ENCODE results near the gene KLHL42. TPM values are rescaled to one million over a fixed set of nuclear protein-coding genes. Genes with fewer than 3 reads are reported as not detected.

KLHL42 gene
- polyA plus RNA-seq, 2 of the 4 experiments (the other 2 are of a cell fraction): 15.2 to 29.1 TPM

DNA sequence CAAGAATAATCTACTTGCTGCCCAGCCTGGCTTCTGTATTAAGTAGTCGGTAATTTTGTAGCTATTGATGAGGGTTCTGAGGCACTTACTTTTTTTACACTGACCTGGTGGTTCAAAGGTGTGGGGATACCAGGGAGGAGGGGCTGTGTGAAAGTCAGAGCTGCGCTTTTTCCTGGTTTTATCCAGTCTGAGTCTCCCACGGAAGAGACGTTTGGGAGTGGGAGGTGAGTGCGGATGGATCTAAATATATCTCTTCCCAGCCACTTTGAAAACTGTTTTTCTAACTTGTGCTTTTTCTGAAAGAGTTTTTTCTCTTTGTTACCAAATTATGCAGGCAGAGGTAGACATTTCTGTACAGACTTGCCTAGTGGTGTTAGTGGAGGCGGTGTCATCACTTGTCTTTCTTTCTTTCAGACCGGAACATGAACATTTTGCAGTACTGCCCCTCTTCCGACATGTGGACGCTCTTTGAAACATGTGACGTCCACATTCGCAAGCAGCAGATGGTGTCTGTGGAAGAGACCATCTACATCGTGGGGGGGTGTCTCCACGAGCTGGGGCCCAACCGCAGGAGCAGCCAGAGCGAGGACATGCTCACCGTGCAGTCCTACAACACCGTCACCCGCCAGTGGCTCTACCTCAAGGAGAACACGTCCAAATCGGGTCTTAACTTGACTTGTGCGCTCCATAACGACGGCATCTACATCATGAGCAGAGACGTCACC is 17.4 kb downstream of the KLHL42 start (continued):
- TF ChIP-seq ATOH8 (CRISPR knock-in tag; IDR thresholded peaks at IDR 0.05; ENCODE audit: low read depth) (no peak), RNF2 (IDR thresholded peaks at IDR 0.05; ENCODE audit: borderline replicate concordance, low read depth) (no peak)

GRCh38 chr12:27800819-27801218 is 20.8 kb downstream of the KLHL42 start:
- H3K4me1 ChIP-seq: no peaks in the 10 kb centered on the region
- H3K9me3 ChIP-seq: no peaks in the 10 kb centered on the region
- DNase-seq (ENCODE audit: low read depth in 1 of 2, low spot score in 1 of 2) (no peak), ATAC-seq (no peak), FAIRE-seq (no peak)
- H3K27ac ChIP-seq: no peak overlapping the region
- H3K4me2 ChIP-seq: no peak overlapping the region
- ChIA-PET POLR2A (no interaction called here), CTCF (interaction anchor here (1.2 to 1.6 kb wide), 2 partner anchors 10 to 13 kb away, joined by 3 to 4 read pairs; no protein-coding TSS in a partner anchor)
- 92% methylated on average over 3 of the region's 3 CpGs for WGBS (ENCODE audit: missing lambda C conversion rate)
- TF ChIP-seq, protein P1, sequence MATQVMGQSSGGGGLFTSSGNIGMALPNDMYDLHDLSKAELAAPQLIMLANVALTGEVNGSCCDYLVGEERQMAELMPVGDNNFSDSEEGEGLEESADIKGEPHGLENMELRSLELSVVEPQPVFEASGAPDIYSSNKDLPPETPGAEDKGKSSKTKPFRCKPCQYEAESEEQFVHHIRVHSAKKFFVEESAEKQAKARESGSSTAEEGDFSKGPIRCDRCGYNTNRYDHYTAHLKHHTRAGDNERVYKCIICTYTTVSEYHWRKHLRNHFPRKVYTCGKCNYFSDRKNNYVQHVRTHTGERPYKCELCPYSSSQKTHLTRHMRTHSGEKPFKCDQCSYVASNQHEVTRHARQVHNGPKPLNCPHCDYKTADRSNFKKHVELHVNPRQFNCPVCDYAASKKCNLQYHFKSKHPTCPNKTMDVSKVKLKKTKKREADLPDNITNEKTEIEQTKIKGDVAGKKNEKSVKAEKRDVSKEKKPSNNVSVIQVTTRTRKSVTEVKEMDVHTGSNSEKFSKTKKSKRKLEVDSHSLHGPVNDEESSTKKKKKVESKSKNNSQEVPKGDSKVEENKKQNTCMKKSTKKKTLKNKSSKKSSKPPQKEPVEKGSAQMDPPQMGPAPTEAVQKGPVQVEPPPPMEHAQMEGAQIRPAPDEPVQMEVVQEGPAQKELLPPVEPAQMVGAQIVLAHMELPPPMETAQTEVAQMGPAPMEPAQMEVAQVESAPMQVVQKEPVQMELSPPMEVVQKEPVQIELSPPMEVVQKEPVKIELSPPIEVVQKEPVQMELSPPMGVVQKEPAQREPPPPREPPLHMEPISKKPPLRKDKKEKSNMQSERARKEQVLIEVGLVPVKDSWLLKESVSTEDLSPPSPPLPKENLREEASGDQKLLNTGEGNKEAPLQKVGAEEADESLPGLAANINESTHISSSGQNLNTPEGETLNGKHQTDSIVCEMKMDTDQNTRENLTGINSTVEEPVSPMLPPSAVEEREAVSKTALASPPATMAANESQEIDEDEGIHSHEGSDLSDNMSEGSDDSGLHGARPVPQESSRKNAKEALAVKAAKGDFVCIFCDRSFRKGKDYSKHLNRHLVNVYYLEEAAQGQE (IDR thresholded peaks at IDR 0.05): no peak
- no peak for TF ChIP-seq POLR2A (IDR thresholded peaks at IDR 0.05; ENCODE audit: low read length)
- TF ChIP-seq TFCP2L1 (CRISPR knock-in tag; IDR thresholded peaks at IDR 0.05): no peak
- TF ChIP-seq EP300 (IDR thresholded peaks at IDR 0.05): no peak
- no peak for TF ChIP-seq NFE2L2 (conservative IDR thresholded peaks at IDR 0.05; ENCODE audit: low read length)
- no peak for TF ChIP-seq JUNB (IDR thresholded peaks at IDR 0.05)
- TF ChIP-seq ZSCAN20 (CRISPR knock-in tag; IDR thresholded peaks at IDR 0.05): no peak
- no peak for TF ChIP-seq HEYL (CRISPR knock-in tag; IDR thresholded peaks at IDR 0.05)
- TF ChIP-seq RNF2 (IDR thresholded peaks at IDR 0.05; ENCODE audit: borderline replicate concordance, low read depth): no peak
- H3K4me3 ChIP-seq: no peak overlapping the region

- FAIRE-seq (no peak), ATAC-seq (no peak)
- POLR2A ChIA-PET: no interaction called here
These were observed 21.6 kb downstream of the KLHL42 start for GRCh38 chr12:27801630-27802029.

More at GRCh38 chr12:27801630-27802029, 21.6 kb downstream of the KLHL42 start:
- Histone ChIP-seq H3K4me2 (no peak overlapping the region), H3K4me1 (no peaks in the 10 kb centered on the region), H3K9me3 (no peaks in the 10 kb centered on the region), H3K4me3 (no peak overlapping the region), H3K27ac (no peak overlapping the region)
- whole genome bisulfite sequencing (ENCODE audit: missing lambda C conversion rate): 91% methylated on average over 5 of the region's 5 CpGs
- CTCF ChIA-PET: interaction anchor here (0.6 to 1.6 kb wide), 3 partner anchors 9 to 18 kb away, joined by 3 to 4 read pairs (median 3); no protein-coding TSS in a partner anchor
- DNase-seq (ENCODE audit: low read depth in 1 of 2, low spot score in 1 of 2): no peak
- TF ChIP-seq NFE2L2 (conservative IDR thresholded peaks at IDR 0.05; ENCODE audit: low read length) (no peak), RARB (CRISPR knock-in tag; IDR thresholded peaks at IDR 0.05) (no peak), RFX5 (IDR thresholded peaks at IDR 0.05) (no peak), EHF (CRISPR knock-in tag; IDR thresholded peaks at IDR 0.05) (no peak), HDAC2 (IDR thresholded peaks at IDR 0.05) (no peak), ZSCAN20 (CRISPR knock-in tag; IDR thresholded peaks at IDR 0.05) (no peak), RAD21 (conservative IDR thresholded peaks at IDR 0.05 in 1 of 2, IDR thresholded peaks at IDR 0.05 in 1 of 2) (no peak), BHLHE40 (IDR thresholded peaks at IDR 0.05; ENCODE audit: low read depth, low read length) (no peak)
- TF ChIP-seq, protein P2, sequence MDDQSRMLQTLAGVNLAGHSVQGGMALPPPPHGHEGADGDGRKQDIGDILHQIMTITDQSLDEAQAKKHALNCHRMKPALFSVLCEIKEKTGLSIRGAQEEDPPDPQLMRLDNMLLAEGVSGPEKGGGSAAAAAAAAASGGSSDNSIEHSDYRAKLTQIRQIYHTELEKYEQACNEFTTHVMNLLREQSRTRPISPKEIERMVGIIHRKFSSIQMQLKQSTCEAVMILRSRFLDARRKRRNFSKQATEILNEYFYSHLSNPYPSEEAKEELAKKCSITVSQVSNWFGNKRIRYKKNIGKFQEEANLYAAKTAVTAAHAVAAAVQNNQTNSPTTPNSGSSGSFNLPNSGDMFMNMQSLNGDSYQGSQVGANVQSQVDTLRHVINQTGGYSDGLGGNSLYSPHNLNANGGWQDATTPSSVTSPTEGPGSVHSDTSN (IDR thresholded peaks at IDR 0.05): no peak
- TF ChIP-seq, protein P3, sequence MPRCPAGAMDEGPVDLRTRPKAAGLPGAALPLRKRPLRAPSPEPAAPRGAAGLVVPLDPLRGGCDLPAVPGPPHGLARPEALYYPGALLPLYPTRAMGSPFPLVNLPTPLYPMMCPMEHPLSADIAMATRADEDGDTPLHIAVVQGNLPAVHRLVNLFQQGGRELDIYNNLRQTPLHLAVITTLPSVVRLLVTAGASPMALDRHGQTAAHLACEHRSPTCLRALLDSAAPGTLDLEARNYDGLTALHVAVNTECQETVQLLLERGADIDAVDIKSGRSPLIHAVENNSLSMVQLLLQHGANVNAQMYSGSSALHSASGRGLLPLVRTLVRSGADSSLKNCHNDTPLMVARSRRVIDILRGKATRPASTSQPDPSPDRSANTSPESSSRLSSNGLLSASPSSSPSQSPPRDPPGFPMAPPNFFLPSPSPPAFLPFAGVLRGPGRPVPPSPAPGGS (IDR thresholded peaks at IDR 0.05): no peak
- TF ChIP-seq, protein P1 (IDR thresholded peaks at IDR 0.05): no peak
